GM12872 (cell line): Measurements from ENCODE around the gene GKAP1.

Source experiments
- TF ChIP-seq, protein P1 (sequence below): IDR thresholded peaks from 3 replicates; pipeline ENCODE4 v1.5.1; 2011; ENCODE audit warnings: low read depth, mild to moderate bottlenecking, low read length, moderate library complexity; ENCODE audit not compliant: insufficient read depth

The GKAP1 gene

DNA sequence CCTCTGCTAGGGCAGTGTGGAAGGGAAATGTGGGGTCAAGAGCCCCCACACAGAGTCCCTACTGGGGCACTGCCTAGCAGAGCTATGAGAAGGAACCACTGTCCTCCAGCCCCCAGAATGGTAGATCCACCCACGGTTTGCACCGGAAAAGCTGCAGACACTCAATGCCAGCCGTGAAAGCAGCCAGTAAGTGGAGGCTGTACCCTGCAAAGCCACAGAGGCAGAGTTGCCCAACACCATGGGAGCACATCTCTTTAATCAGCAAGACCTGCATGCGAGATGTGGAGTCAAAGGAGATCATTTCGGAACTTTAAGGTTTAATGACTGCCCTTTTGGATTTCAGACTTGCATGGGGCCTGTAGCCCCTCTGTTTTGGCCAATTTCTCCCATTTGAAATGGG, 52.2 kb downstream of the GKAP1 start:
- TF ChIP-seq, protein P1, sequence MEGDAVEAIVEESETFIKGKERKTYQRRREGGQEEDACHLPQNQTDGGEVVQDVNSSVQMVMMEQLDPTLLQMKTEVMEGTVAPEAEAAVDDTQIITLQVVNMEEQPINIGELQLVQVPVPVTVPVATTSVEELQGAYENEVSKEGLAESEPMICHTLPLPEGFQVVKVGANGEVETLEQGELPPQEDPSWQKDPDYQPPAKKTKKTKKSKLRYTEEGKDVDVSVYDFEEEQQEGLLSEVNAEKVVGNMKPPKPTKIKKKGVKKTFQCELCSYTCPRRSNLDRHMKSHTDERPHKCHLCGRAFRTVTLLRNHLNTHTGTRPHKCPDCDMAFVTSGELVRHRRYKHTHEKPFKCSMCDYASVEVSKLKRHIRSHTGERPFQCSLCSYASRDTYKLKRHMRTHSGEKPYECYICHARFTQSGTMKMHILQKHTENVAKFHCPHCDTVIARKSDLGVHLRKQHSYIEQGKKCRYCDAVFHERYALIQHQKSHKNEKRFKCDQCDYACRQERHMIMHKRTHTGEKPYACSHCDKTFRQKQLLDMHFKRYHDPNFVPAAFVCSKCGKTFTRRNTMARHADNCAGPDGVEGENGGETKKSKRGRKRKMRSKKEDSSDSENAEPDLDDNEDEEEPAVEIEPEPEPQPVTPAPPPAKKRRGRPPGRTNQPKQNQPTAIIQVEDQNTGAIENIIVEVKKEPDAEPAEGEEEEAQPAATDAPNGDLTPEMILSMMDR: no peak

DNA sequence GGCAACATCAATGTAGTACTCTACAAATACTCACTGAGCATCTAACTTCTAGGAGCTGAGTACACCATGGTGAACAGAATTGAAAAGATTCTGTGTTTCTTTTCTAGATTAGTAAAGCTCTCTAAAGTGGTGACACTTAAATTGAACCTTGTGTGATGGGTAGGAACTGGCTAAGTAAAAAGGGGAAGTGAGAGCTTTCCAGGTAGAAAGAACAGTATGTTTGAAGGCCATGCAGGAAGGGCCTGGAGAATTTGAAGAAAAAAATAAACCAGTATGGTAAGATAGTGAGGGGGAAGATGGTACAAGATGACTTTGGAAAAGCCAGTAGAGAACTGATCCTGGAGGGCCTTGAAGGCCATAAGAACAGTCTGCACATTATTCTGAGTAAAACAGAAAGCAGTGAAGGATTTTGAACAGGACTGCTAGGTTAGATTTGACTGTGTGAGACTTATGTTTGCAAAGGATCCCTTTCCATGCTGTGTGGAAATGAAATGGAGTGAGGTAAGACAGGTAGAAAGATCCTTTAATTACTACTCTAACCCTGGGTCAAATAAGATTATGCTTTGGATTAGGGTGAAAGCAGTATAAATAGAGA, 63.1 kb downstream of the GKAP1 start:
- TF ChIP-seq, protein P1: no peak

DNA sequence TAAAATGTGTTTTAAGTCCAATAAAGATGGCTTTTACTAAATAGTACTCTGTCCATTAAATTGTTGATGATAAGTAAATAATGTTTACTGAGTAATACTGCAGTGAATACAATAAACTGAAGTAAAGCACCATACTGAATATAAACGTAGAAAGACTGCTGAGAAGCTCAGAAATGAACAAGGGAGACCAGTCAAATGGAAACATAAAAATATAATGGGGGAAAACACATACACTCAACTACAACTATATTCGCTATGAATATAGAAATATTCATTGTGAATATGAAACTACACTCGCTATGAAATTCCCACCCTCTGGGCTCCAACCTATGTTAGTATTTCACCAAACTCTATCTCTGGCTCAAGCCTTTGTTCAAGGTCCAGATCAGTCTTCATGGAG, 67.9 kb downstream of the GKAP1 start:
- TF ChIP-seq, protein P1: no peak

DNA sequence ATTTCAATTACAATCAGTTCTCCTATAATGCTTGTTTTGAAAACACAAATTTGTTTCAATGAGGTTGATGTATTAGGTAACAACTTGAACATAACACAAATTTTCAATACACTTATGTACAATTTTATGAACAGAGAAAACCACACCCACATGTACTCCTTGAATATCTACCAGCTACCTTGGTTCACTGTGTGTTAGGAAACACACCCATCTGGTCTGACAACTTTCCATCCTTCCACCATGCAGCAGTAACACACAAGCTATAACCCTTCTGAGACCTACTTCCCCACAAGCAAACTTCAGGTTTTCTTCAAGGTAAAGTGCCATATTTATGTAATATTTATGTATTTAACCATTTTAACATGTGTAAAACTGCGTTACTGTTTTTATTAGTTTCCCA, 73.4 kb downstream of the GKAP1 start:
- TF ChIP-seq, protein P1: no peak

DNA sequence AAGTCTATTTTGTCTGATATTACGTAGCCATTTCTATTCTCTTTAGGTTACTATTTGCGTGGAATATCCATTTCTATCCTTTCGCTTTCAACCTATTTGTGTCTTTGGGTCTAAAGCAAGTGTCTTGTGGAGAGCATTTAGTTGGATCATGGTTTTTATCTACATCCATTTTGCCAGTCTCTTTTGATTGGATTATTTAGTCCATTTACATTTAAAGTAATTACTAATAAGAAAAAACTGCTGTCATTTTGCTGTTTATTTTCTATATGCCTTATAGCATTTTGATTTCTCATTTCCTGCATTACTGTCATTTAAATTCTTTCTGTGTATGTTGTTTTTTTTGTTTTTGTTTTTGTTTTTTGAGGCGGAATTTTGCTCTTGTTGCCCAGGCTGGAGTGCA, 83.8 kb downstream of the GKAP1 start:
- TF ChIP-seq, protein P1: no peak

DNA sequence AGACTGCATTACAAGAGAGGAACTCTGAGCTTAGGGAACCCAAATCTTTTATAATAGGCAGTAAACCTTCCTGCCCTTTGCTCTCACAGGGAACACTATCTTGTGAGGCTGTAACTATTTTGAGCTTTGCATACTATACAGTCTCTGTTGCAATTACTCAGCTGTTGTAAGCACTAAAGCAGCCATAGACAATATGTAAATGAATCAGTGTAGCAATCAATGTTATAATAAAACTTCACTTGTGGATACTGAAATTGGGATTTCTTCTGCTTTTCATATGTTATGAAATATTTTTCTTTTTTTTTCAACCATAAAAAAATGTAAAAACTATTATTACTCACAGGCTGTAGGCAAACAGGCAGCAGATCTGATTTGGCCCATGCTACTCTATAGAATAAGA, 93.1 kb downstream of the GKAP1 start:
- TF ChIP-seq, protein P1: no peak

DNA sequence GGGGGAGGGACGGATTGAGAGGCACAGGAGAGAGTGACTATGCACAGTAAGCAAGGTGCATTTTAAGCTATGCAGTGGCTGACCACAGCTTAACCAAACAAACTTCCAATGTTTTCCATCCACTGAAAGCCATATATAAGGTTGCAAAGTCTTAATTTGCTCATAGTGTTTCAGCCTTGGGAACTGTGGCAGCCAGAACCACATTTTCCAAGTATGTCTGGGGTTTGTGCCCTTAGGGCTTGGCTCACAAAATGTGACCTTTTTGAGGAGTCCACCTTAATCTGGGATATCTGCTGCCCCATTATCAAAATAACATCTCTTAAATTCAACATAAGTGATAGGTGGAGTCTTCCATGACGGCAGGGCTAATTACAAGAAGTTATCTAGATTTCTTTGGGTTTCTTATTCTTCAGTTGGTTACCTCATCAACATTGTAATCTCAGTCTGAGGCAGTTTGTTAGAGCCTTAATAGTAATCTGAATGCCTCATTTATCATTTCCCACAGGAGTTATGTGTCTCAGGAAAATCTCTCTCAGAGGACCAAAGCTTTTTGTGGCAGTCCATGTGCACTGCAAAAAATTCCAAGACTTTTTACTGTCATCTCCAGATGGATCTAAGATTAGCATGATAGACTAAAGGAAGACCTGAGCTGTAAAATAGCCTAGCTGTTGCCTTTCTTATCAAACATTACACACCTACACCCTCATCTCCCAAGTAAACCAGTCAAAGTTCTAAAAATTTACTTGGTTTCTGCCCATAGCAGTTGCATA, 94.7 kb downstream of the GKAP1 start:
- TF ChIP-seq, protein P1: no peak
